SIG-M5 treated with dmso at 0.1 percent for 504 hours (cell line): Measurements from ENCODE around the gene ASXL1.

ENCODE experiments used
- DNase-seq: peaks from one replicate; lab custom pipeline; 2025; ENCODE audit not compliant: unreplicated experiment; lab: John Stamatoyannopoulos, UW

Gene ASXL1

GRCh38 chr20:32438331-32438858 is 80.3 kb downstream of the ASXL1 start:
- no peak for DNase-seq

- no peak for DNase-seq
These were observed 81.2 kb downstream of the ASXL1 start for GRCh38 chr20:32439132-32439829.

DNA sequence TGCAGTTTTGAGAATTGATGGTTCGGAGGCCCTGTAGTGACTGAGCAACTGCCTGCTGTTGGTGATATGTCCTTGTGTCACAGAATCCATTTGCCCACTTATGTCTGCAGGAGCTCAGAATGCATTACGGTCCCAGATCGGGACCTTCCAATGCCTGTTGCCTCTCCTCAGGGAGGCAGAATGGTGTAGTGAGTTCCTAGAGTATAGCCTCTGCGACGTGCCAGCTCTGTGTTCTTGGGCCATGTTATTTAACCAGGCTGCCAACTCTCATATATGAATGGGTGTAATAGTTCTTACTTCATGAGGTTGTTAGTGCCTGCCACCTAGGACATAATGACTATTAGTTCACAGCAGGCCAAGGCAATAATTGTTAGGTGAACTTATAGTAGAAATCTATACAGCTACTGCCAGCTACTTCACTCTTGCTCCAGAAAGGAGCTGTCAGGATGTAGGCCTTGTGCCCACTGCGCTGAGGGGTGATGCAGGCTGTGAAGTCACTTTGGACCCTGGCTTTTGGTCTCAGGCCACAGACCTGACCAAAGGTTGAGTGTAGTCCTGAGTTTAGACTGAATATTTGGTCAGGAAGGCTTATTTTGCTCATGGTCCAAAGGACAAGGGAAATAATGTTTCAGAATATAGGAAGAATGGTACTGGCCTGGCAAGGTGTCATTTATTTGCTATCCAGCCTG is 82.1 kb downstream of the ASXL1 start:
- DNase-seq: no peak

- DNase-seq: no peak
These were observed 82.6 kb downstream of the ASXL1 start for GRCh38 chr20:32440758-32441078.

DNA sequence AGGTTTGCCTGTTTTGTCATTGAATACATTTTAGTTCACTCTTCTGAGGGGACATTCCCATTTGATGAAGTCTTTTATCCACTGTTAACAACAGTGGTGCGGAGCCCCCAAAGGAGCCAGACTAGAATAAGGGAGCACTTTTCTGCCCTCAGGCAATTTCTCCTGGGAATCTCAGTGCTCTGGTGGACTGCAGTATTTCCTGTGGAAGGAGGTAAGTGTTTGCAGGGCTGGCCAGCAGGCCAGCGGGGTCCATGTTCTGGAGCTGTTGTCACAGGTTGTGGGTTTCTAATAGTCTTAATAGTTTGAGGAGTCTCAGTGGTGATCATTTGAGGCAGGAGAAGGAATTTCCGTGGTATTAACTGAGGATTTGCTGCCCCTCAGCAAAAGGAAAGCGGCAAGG is 83.5 kb downstream of the ASXL1 start:
- no peak for DNase-seq

GRCh38 chr20:32442630-32443373 is 84.7 kb downstream of the ASXL1 start:
- no peak for DNase-seq

- DNase-seq: no peak
These were observed 85.3 kb downstream of the ASXL1 start for GRCh38 chr20:32443386-32443974.

- no peak for DNase-seq
These were observed 86.5 kb downstream of the ASXL1 start for GRCh38 chr20:32444474-32445220.

DNA sequence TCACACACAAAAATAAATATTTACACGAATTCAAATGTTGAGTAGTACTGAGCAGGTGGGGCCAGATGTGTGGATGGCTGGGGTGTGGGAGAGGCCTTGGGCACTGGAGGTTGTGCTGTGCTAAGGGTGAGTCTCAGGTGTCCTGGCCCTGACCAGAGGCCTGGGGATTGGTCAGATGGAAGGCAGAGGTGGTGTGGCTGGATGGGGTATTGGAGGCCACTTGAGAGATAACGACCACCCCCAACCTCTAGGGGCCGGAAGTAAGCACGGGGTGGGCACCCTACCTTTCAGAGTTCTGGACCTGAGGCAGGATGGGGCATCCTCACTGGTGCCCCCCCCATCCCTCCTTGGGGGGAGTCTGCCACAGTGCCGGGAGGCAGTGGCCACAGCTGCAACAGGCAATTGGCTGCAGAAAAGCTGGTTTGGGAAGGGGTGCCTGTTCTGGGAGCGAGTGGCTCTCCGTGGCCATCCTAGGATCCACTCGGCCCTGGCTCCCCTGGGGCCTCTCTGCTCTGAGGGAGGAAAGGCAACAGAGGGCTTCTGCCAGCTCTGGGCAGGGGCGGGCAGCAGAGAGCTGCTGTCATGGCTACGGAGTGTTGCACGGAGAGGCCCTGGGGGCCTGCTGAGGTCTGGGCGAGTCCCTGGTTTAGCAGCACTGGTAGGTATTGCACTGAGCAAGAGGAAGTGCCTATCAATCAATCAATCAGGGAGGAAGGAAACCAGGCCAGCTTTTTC is 87.6 kb downstream of the ASXL1 start:
- DNase-seq: no peak

DNA sequence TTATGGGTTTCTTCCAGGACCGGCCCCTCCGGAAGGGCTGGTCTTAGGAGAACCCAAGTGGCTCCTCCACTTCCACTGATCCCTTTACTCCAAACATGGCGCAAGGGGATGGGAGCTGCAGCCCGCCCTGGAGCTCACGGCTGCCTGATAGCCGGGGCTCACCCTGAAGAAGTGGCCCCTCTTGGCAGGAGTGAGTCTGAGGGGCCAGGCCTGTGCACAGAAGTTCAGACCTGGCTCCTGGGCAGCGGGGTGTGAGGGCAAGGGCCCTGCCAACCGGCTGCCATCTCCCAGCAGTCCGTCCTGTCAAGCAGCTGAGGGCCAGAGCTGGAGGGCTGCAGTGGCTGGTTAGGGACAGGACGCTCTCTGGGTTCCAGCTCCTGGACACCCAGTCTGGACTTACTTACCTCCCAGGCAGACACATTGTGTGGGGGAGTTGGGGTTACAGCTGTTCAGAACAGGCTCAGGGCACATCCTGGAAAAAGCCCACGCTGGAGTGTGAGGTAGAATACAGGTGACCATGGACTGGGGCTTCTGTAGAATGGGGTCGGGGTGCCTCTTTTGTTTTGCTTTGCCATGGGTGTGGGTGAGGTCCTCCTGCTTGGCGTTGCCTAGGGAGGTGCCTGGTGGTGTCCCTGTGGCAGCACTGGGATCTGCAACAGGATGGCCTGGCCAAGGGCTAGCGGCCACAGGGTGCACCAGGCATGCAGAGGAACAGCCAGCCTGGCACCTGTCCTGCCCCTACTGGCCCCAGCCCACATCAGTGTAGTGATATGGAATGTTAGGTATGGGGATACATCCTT is 88.4 kb downstream of the ASXL1 start:
- DNase-seq: no peak

- no peak for DNase-seq
These were observed 89.3 kb downstream of the ASXL1 start for GRCh38 chr20:32447136-32448027.

- no peak for DNase-seq
These were observed 90.3 kb downstream of the ASXL1 start for GRCh38 chr20:32448306-32449056.

- DNase-seq: no peak
These were observed 91.1 kb downstream of the ASXL1 start for GRCh38 chr20:32449057-32449889.

DNA sequence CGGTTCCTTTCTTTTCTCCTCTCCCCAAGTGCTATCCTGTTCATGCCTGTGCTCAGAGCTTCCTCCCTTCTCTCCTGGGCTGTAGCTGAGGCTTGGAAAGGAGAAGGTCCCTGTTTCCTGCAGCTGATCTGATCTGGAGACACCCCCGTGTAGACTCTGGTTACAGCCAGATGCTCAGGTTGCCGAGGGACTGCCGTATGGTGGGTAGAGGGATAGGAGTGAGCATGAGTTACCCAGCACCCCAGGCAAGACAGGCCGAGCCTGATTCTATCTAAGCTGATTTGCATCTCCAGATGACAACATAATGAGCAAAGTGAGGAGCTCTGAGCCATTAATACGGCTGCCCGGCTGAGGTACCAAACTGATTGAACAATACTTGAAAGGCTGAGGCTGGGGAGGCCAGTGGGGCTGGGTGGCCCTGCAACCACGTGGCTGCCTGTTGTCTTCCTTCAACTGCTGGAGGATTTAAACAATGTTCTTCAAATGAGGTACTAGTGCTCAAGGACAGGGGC is 91.8 kb downstream of the ASXL1 start:
- DNase-seq: no peak

- DNase-seq: no peak
These were observed 92.4 kb downstream of the ASXL1 start for GRCh38 chr20:32450484-32451061.

- no peak for DNase-seq
These were observed 93.2 kb downstream of the ASXL1 start for GRCh38 chr20:32451340-32451681.
